Neural crest cell (in vitro differentiated cells): ENCODE data around the gene GNA14. TPM values are rescaled to one million over a fixed set of nuclear protein-coding genes. Genes with fewer than 3 reads are reported as not detected.

ENCODE experiments used
- DNase-seq: peaks from one replicate; pipeline ENCODE4 v3.0.0; 2021; ENCODE audit warnings: low read depth, mixed read lengths, low spot score
- H3K27ac Mint-ChIP-seq: one replicate; pipeline ENCODE4 v1.8.0; 2021; ENCODE audit warnings: mild to moderate bottlenecking, mixed read lengths; ENCODE audit not compliant: unreplicated experiment
- H3K27me3 Mint-ChIP-seq: 2 replicates; pipeline ENCODE4 v1.8.0; 2021; ENCODE audit warnings: low read depth, mild to moderate bottlenecking, mixed read lengths
- H3K36me3 Mint-ChIP-seq: 2 replicates; pipeline ENCODE4 v1.8.0; 2021; ENCODE audit warnings: low read depth, mild to moderate bottlenecking, mixed read lengths
- H3K4me1 Mint-ChIP-seq: 2 replicates; pipeline ENCODE4 v1.8.0; 2021; ENCODE audit warnings: mixed read lengths
- H3K4me3 Mint-ChIP-seq: one replicate; pipeline ENCODE4 v1.8.0; 2021; ENCODE audit warnings: mild to moderate bottlenecking, mixed read lengths
- H3K9me3 Mint-ChIP-seq: 2 replicates; pipeline ENCODE4 v1.8.0; 2021; ENCODE audit warnings: mixed read lengths
- total RNA-seq: library from RNA; stranded (reverse); gene quantifications from 2 replicates; pipeline ENCODE4 v1.2.1, GENCODE V29; 2021
- TF ChIP-seq, protein P1 (sequence below): fragments of 200-600 bp; sonication (generic); conservative IDR thresholded peaks from 2 replicates; pipeline ENCODE4 v1.5.0; 2021; ENCODE audit warnings: antibody characterized with exemption, mild to moderate bottlenecking

Gene GNA14
- total RNA-seq, 1 donor from 2014 or later: not detected

DNA sequence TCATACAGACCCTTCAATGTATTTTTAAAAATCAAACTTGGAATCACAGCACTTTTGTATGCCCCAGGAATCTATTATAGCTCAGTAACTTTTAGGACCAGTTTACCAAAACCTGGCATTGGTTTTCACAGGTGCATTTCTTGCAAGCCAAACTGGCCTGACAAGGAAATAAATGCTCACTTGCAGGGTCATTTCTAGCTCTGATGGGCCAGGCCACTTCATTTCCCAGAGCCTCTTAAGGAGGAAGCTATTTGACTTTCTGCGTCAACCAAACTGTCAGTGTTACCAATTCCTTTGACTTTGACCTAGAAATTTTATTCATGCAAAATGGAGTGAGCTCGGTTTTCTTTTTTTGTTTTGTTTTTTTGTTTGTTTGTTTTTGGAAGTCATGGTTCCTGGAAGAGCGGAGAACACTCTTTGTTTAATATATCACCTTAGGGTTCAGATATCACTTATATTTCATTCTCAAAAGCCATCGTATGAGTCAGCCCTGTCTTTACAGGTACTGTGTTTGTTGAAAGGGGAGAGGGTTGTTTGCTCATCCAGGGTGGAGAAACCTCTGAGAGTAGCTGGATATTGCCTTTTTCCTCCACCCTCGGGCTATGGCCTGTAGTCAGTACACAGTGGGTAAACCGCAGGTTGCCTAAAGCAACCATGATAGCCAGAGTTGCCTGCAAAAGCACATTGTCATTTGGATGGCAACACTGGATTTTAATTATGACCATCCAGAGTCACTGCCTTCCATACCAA, 58.9 kb downstream of the GNA14 start:
- no peaks in the 10 kb centered on the region for H3K9me3 Mint-ChIP-seq
- TF ChIP-seq, protein P1, sequence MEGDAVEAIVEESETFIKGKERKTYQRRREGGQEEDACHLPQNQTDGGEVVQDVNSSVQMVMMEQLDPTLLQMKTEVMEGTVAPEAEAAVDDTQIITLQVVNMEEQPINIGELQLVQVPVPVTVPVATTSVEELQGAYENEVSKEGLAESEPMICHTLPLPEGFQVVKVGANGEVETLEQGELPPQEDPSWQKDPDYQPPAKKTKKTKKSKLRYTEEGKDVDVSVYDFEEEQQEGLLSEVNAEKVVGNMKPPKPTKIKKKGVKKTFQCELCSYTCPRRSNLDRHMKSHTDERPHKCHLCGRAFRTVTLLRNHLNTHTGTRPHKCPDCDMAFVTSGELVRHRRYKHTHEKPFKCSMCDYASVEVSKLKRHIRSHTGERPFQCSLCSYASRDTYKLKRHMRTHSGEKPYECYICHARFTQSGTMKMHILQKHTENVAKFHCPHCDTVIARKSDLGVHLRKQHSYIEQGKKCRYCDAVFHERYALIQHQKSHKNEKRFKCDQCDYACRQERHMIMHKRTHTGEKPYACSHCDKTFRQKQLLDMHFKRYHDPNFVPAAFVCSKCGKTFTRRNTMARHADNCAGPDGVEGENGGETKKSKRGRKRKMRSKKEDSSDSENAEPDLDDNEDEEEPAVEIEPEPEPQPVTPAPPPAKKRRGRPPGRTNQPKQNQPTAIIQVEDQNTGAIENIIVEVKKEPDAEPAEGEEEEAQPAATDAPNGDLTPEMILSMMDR: no peak
- H3K4me1 Mint-ChIP-seq: no peaks in the 10 kb centered on the region
- no peaks in the 10 kb centered on the region for H3K36me3 Mint-ChIP-seq
- DNase-seq: no peak
- peaks cover 8% of the 10 kb centered on the region for H3K27me3 Mint-ChIP-seq
- H3K4me3 Mint-ChIP-seq: no peak overlapping the region
- no peak overlapping the region for H3K27ac Mint-ChIP-seq

DNA sequence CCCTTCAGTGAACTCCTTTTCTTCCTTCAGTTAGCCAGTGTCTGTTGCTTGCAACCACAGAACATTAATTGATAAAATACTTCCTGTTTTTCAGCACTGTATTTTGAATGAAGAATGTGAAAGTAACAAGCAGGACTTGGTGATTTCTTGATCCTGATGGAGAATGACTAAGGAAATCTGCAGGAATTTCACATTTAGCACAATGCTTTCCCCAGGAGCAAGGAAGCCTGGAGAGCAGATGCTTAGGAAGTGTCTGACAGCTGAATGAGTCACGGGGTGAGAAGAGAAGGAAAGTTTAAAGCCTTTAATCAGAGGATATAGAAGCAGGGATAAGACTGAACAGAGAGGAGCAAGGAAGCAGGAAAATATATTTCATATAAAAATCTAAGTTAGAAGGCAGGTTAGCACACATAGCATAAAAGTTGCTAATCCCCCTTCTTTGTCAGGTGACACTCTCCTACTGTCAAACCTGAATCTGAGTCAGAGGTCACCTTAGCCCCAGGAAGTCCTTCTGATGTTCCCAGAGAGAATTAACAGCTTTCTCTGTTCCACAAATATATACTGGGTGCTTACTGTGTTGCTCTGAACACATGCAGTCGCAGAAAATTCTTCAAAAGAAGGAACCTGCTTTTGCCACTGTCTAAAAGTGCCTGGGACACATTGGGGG, 59.7 kb downstream of the GNA14 start:
- TF ChIP-seq, protein P1: no peak
- no peak for DNase-seq
- Mint-ChIP-seq H3K36me3 (no peaks in the 10 kb centered on the region), H3K27ac (no peak overlapping the region), H3K4me1 (no peaks in the 10 kb centered on the region), H3K27me3 (peaks cover 13% of the 10 kb centered on the region), H3K4me3 (no peak overlapping the region), H3K9me3 (no peaks in the 10 kb centered on the region)

DNA sequence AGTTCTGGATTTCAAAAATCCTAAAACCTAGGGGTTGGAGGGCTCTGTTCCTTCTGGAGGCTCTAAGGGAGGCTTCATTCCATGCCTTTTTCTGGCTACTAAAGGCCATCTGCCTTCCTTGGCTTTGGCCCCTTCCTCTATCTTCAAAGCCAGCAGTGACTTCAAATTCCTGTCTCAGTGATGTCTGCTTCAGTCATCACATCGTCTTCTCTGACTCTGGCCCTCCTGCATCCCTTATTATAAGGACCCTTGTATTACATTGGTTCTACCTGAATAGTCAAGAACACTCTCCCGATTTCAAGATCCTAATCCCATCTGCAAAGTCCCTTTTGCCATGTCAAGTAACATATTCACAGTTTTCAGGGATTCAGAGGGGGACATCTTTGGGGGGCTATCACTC, 60.3 kb downstream of the GNA14 start:
- Mint-ChIP-seq H3K4me3 (no peak overlapping the region), H3K36me3 (no peaks in the 10 kb centered on the region), H3K27me3 (peaks cover 17% of the 10 kb centered on the region), H3K27ac (no peak overlapping the region), H3K9me3 (no peaks in the 10 kb centered on the region), H3K4me1 (no peaks in the 10 kb centered on the region)
- TF ChIP-seq, protein P1: no peak
- DNase-seq: no peak

DNA sequence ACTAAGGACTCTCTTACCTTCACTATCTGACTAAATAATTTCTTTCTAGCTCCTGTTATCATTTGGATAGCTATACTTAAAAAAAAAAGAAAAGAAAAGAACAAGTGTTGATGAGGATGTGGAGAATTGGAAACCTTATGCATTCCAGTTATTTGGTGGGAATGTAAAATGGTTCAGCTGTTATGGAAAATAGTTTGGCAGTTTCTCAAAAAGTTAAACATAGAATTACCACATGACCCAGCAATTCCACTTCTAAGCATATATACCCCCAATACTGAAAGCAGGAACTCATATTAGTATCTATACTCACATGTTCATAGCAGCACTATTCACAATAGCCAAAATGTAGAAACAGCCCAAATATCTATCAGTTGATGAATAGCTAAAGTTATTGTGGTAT, 61.1 kb downstream of the GNA14 start:
- H3K9me3 Mint-ChIP-seq: no peaks in the 10 kb centered on the region
- no peak overlapping the region for H3K27ac Mint-ChIP-seq
- no peaks in the 10 kb centered on the region for H3K4me1 Mint-ChIP-seq
- TF ChIP-seq, protein P1: no peak
- H3K4me3 Mint-ChIP-seq: no peak overlapping the region
- peaks cover 23% of the 10 kb centered on the region for H3K27me3 Mint-ChIP-seq
- no peaks in the 10 kb centered on the region for H3K36me3 Mint-ChIP-seq
- no peak for DNase-seq

DNA sequence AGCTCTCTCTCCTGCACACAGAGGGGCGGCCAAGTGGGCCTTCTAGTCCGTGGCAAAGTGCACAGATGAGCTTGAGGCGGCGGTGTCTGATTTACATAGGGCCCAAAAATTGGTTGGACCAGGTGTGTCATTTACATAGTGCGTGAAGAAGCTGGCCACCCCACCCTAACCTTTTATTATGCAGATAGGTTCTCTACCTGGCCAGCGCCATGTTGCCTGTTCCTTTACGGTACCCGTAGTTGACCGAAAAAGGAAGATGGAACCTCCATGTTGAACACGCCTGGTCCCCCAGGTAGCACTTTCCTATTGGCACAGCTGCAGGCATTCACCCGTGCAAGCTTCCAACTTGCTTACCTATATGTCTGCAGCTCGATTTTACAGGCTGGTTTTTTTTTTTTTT, 61.5 kb downstream of the GNA14 start:
- no peaks in the 10 kb centered on the region for H3K4me1 Mint-ChIP-seq
- no peaks in the 10 kb centered on the region for H3K36me3 Mint-ChIP-seq
- TF ChIP-seq, protein P1: no peak
- H3K4me3 Mint-ChIP-seq: no peak overlapping the region
- H3K27ac Mint-ChIP-seq: no peak overlapping the region
- H3K9me3 Mint-ChIP-seq: no peaks in the 10 kb centered on the region
- H3K27me3 Mint-ChIP-seq: peaks cover 26% of the 10 kb centered on the region
- no peak for DNase-seq
